C4-2B (cell line): ENCODE data around the gene WWOX.

Source experiments
- ZFX ChIP-seq: fragments of 450-650 bp; IDR thresholded peaks from 2 replicates; pipeline ENCODE4 v1.6.1; 2017
- TF ChIP-seq, protein P1 (sequence below): fragments of 450-650 bp; conservative IDR thresholded peaks from 2 replicates; pipeline ENCODE4 v1.5.1; 2017; ENCODE audit warnings: mild to moderate bottlenecking

- TF ChIP-seq, protein P1, sequence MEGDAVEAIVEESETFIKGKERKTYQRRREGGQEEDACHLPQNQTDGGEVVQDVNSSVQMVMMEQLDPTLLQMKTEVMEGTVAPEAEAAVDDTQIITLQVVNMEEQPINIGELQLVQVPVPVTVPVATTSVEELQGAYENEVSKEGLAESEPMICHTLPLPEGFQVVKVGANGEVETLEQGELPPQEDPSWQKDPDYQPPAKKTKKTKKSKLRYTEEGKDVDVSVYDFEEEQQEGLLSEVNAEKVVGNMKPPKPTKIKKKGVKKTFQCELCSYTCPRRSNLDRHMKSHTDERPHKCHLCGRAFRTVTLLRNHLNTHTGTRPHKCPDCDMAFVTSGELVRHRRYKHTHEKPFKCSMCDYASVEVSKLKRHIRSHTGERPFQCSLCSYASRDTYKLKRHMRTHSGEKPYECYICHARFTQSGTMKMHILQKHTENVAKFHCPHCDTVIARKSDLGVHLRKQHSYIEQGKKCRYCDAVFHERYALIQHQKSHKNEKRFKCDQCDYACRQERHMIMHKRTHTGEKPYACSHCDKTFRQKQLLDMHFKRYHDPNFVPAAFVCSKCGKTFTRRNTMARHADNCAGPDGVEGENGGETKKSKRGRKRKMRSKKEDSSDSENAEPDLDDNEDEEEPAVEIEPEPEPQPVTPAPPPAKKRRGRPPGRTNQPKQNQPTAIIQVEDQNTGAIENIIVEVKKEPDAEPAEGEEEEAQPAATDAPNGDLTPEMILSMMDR, result no peak
- no peak for TF ChIP-seq ZFX
Observed at GRCh38 chr16:78483124-78483992, 383.9 kb downstream of the WWOX start.
